SK-N-SH (cell line): ENCODE results near the gene HSBP1.

ENCODE experiments used
- FOXM1 ChIP-seq: IDR thresholded peaks from 2 replicates; pipeline ENCODE4 v1.4.0; 2012; ENCODE audit warnings: low read depth, mild to moderate bottlenecking
- MXI1 ChIP-seq: IDR thresholded peaks from 2 replicates; pipeline ENCODE4 v1.6.1; 2012; ENCODE audit warnings: mild to moderate bottlenecking, low read depth, low read length, improper control_type of control experiment
- NFIC ChIP-seq: IDR thresholded peaks from 2 replicates; pipeline ENCODE4 v1.4.0; 2012; ENCODE audit warnings: borderline replicate concordance
- RAD21 ChIP-seq: IDR thresholded peaks from 2 replicates; pipeline ENCODE4 v1.6.1; 2012; ENCODE audit warnings: mild to moderate bottlenecking, low read length
- SMC3 ChIP-seq: IDR thresholded peaks from 2 replicates; pipeline ENCODE4 v1.6.1; 2012; ENCODE audit warnings: low read depth, low read length, improper control_type of control experiment
- TAF1 ChIP-seq: IDR thresholded peaks from 2 replicates; pipeline ENCODE4 v1.6.1; 2012; ENCODE audit warnings: low read depth, mild to moderate bottlenecking, low read length, moderate library complexity, borderline replicate concordance
- TF ChIP-seq, protein P1 (sequence below): fragments of 200-600 bp; sonication (generic); IDR thresholded peaks from 2 replicates; pipeline ENCODE4 v1.6.1; 2017; ENCODE audit warnings: antibody characterized with exemption, mild to moderate bottlenecking, moderate library complexity
- TF ChIP-seq, protein P2 (sequence below): fragments of 150-350 bp; IDR thresholded peaks from 2 replicates; pipeline ENCODE4 v1.6.1; 2017; ENCODE audit warnings: antibody characterized with exemption, low read length, low read depth, borderline replicate concordance

GRCh38 chr16:83804366-83804765 lies 3.4 kb upstream of the HSBP1 start:
- TF ChIP-seq, protein P1, sequence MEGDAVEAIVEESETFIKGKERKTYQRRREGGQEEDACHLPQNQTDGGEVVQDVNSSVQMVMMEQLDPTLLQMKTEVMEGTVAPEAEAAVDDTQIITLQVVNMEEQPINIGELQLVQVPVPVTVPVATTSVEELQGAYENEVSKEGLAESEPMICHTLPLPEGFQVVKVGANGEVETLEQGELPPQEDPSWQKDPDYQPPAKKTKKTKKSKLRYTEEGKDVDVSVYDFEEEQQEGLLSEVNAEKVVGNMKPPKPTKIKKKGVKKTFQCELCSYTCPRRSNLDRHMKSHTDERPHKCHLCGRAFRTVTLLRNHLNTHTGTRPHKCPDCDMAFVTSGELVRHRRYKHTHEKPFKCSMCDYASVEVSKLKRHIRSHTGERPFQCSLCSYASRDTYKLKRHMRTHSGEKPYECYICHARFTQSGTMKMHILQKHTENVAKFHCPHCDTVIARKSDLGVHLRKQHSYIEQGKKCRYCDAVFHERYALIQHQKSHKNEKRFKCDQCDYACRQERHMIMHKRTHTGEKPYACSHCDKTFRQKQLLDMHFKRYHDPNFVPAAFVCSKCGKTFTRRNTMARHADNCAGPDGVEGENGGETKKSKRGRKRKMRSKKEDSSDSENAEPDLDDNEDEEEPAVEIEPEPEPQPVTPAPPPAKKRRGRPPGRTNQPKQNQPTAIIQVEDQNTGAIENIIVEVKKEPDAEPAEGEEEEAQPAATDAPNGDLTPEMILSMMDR = no peak
- TF ChIP-seq TAF1 = no peak
- TF ChIP-seq RAD21 = no peak
- TF ChIP-seq, protein P2, sequence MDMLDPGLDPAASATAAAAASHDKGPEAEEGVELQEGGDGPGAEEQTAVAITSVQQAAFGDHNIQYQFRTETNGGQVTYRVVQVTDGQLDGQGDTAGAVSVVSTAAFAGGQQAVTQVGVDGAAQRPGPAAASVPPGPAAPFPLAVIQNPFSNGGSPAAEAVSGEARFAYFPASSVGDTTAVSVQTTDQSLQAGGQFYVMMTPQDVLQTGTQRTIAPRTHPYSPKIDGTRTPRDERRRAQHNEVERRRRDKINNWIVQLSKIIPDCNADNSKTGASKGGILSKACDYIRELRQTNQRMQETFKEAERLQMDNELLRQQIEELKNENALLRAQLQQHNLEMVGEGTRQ = no peak
- TF ChIP-seq NFIC = no peak
- TF ChIP-seq MXI1 = no peak
- no peak for TF ChIP-seq FOXM1
- no peak for TF ChIP-seq SMC3
